SW 1271 (cell line): ENCODE results near the gene CD109.
"Not testable (repeated sequence)": the region's sequence is repeated elsewhere in the genome, so short reads cannot be mapped to it uniquely, and the experiment has no call there.

Experiments used
- DNase-seq, 2 experiments: peaks; one replicate each; lab custom pipeline; 2025; lab: John Stamatoyannopoulos, UW

The CD109 gene

GRCh38 chr6:73695619-73696421 is at the start of gene CD109:
TSS of gene CD109 (plus strand) at chr6:73696203. CDS start at chr6:73696216, 13 bp downstream.
- DNase-seq: peak in 1 of 2 experiments; percentile 35

- no peak for DNase-seq
Observed at GRCh38 chr6:73648166-73648565, 47.8 kb upstream of the CD109 start.

GRCh38 chr6:73649783-73650182 is 46.2 kb upstream of the CD109 start:
- DNase-seq: no peak

GRCh38 chr6:73652637-73653570 is 43.1 kb upstream of the CD109 start:
- peak; percentile 48 to 78 for DNase-seq

- DNase-seq: peak; percentile 78 to 92
Observed at GRCh38 chr6:73653571-73654424, 42.2 kb upstream of the CD109 start, which contains the start of gene SLC17A5. TSS of gene SLC17A5 (minus strand) at chr6:73653992. CDS start at chr6:73653886, 106 bp downstream.

GRCh38 chr6:73655341-73655917 is 40.6 kb upstream of the CD109 start:
- no peak for DNase-seq

- DNase-seq: no peak
Observed at GRCh38 chr6:73656531-73657145, 39.4 kb upstream of the CD109 start.

- no peak for DNase-seq
Observed at GRCh38 chr6:73657201-73657600, 38.8 kb upstream of the CD109 start.

- DNase-seq: no peak
Observed at GRCh38 chr6:73664701-73665100, 31.3 kb upstream of the CD109 start.

- DNase-seq: no peak
Observed at GRCh38 chr6:73665686-73666319, 30.2 kb upstream of the CD109 start.

- DNase-seq: no peak
Observed at GRCh38 chr6:73666393-73666792, 29.6 kb upstream of the CD109 start.

- DNase-seq: no peak
Observed at GRCh38 chr6:73667798-73668197, 28.2 kb upstream of the CD109 start.

- no peak for DNase-seq
Observed at GRCh38 chr6:73669005-73669404, 27.0 kb upstream of the CD109 start.

GRCh38 chr6:73671911-73672685 is 23.9 kb upstream of the CD109 start:
- DNase-seq: no peak

- DNase-seq: peak; percentile 32 to 70
Observed at GRCh38 chr6:73675466-73676098, 20.4 kb upstream of the CD109 start.

- DNase-seq: no peak
Observed at GRCh38 chr6:73679009-73679408, 17.0 kb upstream of the CD109 start.

- not testable (repeated sequence) for DNase-seq
Observed at GRCh38 chr6:73679846-73680245, 16.2 kb upstream of the CD109 start.

GRCh38 chr6:73680289-73680918 is 15.6 kb upstream of the CD109 start:
- no peak for DNase-seq

- not testable (repeated sequence) for DNase-seq
Observed at GRCh38 chr6:73683574-73683973, 12.4 kb upstream of the CD109 start.
